ENCODE measurements around the gene ZBTB21.

ZBTB21 gene

GRCh38 chr21:42009831-42010506 is at the start of gene ZBTB21:
Gene ZBTB21 (minus strand): TSS chr21:42010360. CDS start chr21:41994095, 16,265 bp downstream.
- DNase-seq, result peak; percentile 98

- no peak for DNase-seq
Measured at GRCh38 chr21:42059721-42060120, 49.6 kb upstream of the ZBTB21 start.

- DNase-seq, result no peak
Measured at GRCh38 chr21:42059141-42059540, 49.0 kb upstream of the ZBTB21 start.

DNA sequence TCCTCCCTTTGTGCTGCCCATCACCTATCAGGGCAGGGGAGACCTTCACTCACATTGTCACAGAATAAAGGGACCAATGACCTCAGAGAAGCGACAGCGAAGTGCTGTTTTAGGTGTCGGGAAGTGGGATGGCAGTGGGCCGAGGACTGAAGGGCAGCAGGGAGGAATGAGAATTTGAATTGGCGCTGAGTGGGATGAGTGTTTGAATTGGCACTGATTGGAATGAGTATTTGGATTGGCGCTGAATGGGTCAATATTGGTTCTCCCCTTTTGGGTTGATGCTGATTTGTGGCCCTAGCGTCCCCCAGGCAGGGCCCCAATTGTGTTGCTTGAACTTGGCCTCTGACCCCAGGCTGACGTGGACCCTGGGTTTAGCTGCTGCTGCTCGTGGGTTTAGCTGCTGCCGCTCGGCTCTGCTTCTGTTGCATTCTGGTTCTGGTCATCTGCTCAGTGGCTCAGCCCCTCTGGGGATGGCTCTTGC is 48.5 kb upstream of the ZBTB21 start:
- no peak for DNase-seq

- DNase-seq, result no peak
Measured at GRCh38 chr21:42057851-42058437, 47.8 kb upstream of the ZBTB21 start.

- DNase-seq, result no peak
Measured at GRCh38 chr21:42056996-42057689, 47.0 kb upstream of the ZBTB21 start.

- DNase-seq, result no peak
Measured at GRCh38 chr21:42056468-42056867, 46.3 kb upstream of the ZBTB21 start.

GRCh38 chr21:42055425-42055824 is 45.3 kb upstream of the ZBTB21 start:
- no peak for DNase-seq

GRCh38 chr21:42051788-42052187 is 41.6 kb upstream of the ZBTB21 start:
- DNase-seq, result no peak

- no peak for DNase-seq
Measured at GRCh38 chr21:42049578-42050430, 39.6 kb upstream of the ZBTB21 start.

DNA sequence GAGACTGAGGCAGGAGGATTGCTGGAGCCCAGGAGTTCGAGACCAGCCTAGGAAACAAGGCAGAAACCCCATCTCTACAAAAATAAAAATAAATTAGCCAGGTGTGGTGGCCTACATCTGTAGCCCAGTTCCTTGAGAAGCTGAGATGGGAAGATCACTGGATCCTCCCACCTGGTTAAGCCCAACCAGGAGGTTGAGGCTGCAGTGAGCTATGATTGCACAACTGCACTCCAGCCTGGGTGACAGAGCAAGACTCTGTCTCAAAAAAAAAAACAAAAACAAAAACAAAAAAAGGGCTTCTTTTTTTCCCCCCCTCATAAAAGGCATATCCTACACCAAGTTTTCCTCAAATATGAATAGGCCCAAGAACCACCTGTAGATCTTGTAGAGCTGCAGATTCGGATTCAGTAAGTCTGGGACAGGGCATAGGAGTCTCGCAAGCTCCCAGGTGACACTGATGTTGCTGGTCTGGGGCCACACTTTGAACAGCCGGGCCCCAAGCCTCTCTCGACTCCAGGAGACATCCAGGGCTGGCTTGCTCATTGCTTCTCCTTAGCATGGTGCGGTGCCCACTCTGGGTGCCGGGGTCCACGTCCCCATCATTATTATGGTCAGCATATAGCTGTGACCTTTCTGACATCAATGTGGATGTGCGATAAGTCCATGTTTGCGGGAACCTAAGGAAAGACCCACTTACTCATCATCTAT is 38.9 kb upstream of the ZBTB21 start:
- DNase-seq, result no peak

DNA sequence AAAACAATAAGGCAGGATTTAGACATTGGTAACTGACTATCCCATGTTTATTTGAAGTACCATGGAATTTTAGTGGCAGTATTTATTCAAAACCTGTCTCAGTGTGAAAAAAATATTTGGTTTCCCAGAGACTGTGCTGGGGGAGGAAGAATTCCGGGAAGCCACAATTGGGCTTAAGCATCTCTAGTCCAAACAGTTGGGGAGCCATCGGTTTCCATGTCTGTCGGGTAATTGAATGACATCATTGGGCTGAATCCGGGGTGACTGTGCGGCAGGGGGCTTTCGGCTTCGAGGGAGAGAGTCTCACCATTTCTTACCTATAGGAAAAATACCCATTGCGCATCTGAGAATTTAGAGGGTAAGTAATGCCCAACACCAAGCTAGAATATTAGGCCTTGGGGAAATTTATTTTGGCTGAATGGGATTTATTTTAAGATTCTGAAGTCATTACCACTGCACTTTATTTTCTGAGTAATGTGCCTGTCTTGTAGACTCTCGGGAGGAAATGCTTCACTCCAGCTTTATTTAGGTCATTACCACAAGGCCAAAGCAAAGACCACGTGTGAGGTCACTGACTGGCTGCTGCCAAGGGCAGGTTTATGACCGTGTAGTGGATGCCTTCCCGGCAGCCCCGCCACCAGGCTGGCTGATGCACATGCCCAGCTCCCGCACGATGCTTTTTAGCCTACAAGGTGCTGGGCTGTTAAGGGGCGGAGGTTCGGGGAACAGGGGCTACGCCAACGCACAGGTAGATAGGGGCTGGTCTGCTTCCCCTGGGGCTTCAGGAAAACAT is 37.9 kb upstream of the ZBTB21 start:
- DNase-seq, result no peak

- no peak for DNase-seq
Measured at GRCh38 chr21:42044871-42045495, 34.8 kb upstream of the ZBTB21 start.

DNA sequence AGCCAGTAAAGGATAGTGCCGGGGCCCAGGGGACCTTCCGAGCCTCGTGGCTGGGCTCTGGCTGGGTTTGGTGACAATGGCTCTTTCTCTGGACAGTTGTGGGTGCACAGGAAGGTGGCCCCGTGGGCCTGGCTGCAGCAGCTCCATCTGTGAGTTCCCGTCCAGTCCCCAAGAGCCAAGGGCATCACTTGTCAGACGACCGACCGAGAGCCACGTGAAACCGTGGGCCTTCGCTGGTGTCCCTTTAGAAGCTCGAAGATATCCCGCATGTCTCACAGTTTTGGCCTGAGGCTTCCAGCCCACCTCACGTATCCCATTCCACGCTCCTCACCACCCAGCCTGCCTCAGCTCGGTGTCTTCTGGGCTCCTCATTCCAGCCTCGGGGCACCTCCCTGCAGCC is 33.8 kb upstream of the ZBTB21 start:
- DNase-seq, result no peak

- no peak for DNase-seq
Measured at GRCh38 chr21:42043201-42043895, 33.2 kb upstream of the ZBTB21 start.

GRCh38 chr21:42042651-42043050 is 32.5 kb upstream of the ZBTB21 start:
- no peak for DNase-seq

DNA sequence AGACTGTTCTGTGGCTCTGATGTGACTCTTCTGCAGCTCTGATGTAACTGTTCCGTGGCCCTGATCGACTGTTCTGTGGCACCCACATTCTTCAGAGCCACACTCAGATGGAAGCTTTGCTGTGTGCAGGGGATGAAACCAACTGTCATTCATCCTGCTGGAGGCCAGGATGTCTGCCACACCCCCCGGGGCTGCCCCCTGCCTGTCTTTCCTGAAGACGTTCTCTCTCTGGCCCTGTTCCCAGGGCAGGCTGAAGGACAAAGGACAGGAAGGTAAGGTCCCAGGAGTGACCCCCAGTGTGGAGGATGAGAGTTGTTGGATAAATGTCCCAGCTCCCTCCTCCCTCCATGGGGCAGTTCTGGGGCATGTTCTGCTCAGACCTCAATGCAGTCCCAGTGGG is 31.6 kb upstream of the ZBTB21 start:
- DNase-seq, result no peak

- DNase-seq, result no peak
Measured at GRCh38 chr21:42041246-42041645, 31.1 kb upstream of the ZBTB21 start.

GRCh38 chr21:42040411-42041180 is 30.4 kb upstream of the ZBTB21 start:
- no peak for DNase-seq

- no peak for DNase-seq
Measured at GRCh38 chr21:42039911-42040351, 29.8 kb upstream of the ZBTB21 start.

Measured in activated CD4-positive, alpha-beta T cell treated with anti-CD3 and anti-CD28 coated beads, Interleukin-2, amount 50 U/mL, for 16 hours (primary cell).